GM13976 (cell line): ENCODE measurements around the gene PTPRR.

ENCODE experiments used
- DNase-seq: peaks from one replicate; pipeline ENCODE4 v3.0.0; 2012; ENCODE audit warnings: low spot score
- in situ Hi-C: fragments of 300-500 bp; cut with MboI; formaldehyde crosslinking; loops from one replicate; pipeline ENCODE4 v1.12.0; 2022; ENCODE audit warnings: low sequenced_read_pairs, mixed read lengths, inconsistent platforms; ENCODE audit not compliant: unreplicated experiment
- TF ChIP-seq, protein P1 (sequence below): IDR thresholded peaks from 2 replicates; pipeline ENCODE4 v1.5.1; 2012; ENCODE audit warnings: borderline replicate concordance, mild to moderate bottlenecking; ENCODE audit not compliant: insufficient read depth; ENCODE audit errors: extremely low read depth, missing control alignments, control extremely low read depth

The PTPRR gene

DNA sequence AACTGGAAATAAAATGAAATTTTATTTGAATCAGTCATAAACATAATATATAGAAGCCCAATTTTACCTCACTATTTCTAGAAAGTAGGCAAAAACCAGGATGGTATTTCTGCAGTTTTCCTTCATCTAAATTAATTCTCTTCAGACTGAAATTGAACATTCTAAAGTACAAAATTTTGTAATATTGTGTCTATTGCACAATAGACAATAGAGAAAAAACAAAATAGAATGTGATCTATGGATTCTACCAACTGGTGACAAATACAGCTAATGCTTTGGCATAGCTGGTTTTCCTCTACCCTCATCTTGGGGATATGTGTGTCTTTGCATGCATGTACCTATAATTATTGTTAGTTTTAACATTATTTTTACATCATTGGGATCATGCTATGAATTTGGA lies 8.5 kb upstream of the PTPRR start:
- TF ChIP-seq, protein P1, sequence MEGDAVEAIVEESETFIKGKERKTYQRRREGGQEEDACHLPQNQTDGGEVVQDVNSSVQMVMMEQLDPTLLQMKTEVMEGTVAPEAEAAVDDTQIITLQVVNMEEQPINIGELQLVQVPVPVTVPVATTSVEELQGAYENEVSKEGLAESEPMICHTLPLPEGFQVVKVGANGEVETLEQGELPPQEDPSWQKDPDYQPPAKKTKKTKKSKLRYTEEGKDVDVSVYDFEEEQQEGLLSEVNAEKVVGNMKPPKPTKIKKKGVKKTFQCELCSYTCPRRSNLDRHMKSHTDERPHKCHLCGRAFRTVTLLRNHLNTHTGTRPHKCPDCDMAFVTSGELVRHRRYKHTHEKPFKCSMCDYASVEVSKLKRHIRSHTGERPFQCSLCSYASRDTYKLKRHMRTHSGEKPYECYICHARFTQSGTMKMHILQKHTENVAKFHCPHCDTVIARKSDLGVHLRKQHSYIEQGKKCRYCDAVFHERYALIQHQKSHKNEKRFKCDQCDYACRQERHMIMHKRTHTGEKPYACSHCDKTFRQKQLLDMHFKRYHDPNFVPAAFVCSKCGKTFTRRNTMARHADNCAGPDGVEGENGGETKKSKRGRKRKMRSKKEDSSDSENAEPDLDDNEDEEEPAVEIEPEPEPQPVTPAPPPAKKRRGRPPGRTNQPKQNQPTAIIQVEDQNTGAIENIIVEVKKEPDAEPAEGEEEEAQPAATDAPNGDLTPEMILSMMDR, result no peak
- DNase-seq, result no peak
- in situ Hi-C loops, result no loop called here

DNA sequence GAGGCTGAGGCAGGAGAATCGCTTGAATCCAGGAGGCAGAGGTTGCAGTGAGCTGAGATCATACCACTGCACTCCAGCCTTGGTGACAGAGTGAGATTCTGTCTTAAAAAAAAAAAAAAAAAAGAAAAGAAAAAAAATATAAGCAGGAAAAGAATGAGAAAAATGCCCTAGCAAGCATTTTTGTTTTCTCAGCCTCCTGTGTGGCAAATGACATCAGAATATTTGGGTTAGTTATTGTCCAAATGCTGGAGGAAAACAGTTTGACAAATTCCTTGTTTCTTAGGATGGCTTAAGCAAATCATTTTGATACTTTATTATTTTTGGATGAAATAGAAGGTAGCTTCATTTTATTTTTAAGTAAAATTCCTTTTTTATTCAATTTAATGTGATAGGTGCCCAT lies 7.5 kb upstream of the PTPRR start:
- TF ChIP-seq, protein P1, result no peak
- in situ Hi-C loops, result no loop called here
- no peak for DNase-seq

- in situ Hi-C loops, result no loop called here
- DNase-seq, result no peak
- TF ChIP-seq, protein P1, result no peak
These were observed 6.8 kb upstream of the PTPRR start for GRCh38 chr12:70927356-70927755.

DNA sequence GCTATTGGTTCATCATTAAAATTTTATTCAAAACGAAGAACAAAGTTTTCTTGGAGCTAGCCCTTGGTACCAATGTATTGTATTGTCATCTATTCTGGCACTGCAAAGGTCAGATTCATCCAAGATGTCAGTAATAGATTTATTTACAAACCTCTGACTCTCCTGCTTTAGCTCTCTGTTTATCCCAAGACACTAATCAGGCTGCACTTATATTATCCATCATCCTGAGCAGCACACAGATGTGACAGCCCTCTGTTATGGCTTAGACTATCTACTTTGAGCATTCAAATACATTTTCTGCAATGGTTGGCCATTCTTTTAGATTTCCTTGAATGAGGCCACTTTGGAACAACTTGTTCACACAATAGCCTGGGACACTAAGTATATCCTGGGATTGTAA lies 5.0 kb upstream of the PTPRR start:
- TF ChIP-seq, protein P1, result no peak
- in situ Hi-C loops, result no loop called here
- DNase-seq, result no peak

DNA sequence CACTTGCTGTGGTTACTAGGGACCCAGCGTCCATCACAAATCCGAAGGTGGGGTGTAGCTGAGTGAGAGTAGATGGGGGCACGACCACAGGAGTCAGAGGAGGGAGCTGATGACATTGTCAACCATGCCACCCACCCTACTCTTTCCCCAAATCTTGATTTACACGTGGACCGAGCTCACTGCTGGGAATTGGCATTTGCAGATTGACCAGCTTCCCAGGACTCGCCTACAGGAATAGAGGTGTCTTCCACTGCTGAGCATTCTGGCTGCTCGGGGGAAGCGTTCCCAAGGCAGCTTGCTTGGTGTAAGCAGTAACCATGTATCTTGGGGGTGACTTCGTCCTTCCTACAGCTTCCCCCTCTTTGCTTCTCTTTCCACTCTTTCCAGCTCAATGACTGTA lies 353 bp upstream of the PTPRR start:
- TF ChIP-seq, protein P1, result no peak
- DNase-seq, result no peak
- in situ Hi-C loops, result no loop called here

DNA sequence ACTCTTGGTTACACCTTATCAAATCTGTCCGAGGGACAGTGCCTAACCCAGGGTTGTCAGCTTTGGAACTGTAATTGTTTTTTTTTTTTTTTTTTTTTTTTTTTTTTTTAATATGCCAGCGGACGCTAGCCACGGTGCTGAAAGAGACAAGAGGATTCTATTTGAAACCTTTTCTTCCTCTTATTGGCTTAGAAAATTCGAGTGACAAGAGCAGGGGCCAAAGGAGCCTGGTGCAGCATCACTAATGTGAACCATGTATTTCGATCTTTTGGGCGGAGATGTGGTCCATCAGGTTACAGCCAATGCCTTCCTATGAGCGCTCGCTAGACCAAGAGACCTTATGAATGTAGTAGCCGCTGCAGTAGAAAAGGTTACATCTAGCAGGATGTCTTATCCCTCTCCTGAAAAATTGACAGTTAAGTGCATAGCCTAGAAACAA lies 922 bp downstream of the PTPRR start:
- no peak for DNase-seq
- TF ChIP-seq, protein P1, result no peak
- in situ Hi-C loops, result no loop called here

DNA sequence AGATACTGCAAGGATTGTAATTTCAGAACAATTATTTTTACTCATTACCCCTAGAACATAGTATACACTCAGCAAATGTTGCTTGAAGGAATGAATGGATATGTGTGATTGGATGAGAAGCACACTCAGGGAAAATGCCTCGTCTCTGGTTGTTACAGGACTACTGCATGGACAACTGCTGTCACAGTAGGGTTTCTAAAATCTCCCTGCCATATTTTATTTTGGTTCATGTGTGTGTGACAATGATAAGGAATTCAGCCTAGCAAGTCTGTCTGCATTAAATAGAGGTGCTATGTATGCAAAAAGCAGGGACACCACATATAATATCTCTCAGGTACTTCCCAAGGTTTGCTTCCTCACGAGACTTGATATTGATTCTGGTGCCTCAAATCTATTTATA lies 1.4 kb downstream of the PTPRR start:
- no peak for DNase-seq
- in situ Hi-C loops, result no loop called here
- TF ChIP-seq, protein P1, result no peak
